GM13976 (cell line): ENCODE data around the gene UBR3.
"Not testable (repeated sequence)": the region's sequence is repeated elsewhere in the genome, so short reads cannot be mapped to it uniquely, and the experiment has no call there.

ENCODE experiments used
- DNase-seq: peaks from one replicate; pipeline ENCODE4 v3.0.0; 2012; ENCODE audit warnings: low spot score
- in situ Hi-C: fragments of 300-500 bp; cut with MboI; formaldehyde crosslinking; loops from one replicate; pipeline ENCODE4 v1.12.0; 2022; ENCODE audit warnings: low sequenced_read_pairs, mixed read lengths, inconsistent platforms; ENCODE audit not compliant: unreplicated experiment
- TF ChIP-seq, protein P1 (sequence below): IDR thresholded peaks from 2 replicates; pipeline ENCODE4 v1.5.1; 2012; ENCODE audit warnings: borderline replicate concordance, mild to moderate bottlenecking; ENCODE audit not compliant: insufficient read depth; ENCODE audit errors: extremely low read depth, missing control alignments, control extremely low read depth

UBR3 gene

DNA sequence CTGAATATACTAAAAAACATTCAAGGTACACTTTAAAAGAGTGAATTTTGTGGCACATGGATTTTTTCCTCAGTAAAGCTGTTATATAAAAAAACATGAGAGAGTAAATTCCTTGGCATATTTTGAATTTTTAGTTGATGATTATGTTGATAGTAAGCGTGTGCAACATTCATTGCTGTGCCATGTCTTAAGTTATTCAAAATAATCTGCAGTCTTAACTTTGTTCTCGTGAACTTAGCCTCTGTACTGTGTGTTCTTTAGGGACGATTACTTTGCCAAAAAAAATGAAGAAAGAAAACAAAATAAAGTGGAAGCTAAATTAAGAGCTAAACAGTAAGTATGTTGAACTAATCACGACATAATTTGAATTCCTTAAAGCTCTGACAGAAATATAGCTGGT lies 19.0 kb upstream of the UBR3 start:
- DNase-seq, result no peak
- TF ChIP-seq, protein P1, sequence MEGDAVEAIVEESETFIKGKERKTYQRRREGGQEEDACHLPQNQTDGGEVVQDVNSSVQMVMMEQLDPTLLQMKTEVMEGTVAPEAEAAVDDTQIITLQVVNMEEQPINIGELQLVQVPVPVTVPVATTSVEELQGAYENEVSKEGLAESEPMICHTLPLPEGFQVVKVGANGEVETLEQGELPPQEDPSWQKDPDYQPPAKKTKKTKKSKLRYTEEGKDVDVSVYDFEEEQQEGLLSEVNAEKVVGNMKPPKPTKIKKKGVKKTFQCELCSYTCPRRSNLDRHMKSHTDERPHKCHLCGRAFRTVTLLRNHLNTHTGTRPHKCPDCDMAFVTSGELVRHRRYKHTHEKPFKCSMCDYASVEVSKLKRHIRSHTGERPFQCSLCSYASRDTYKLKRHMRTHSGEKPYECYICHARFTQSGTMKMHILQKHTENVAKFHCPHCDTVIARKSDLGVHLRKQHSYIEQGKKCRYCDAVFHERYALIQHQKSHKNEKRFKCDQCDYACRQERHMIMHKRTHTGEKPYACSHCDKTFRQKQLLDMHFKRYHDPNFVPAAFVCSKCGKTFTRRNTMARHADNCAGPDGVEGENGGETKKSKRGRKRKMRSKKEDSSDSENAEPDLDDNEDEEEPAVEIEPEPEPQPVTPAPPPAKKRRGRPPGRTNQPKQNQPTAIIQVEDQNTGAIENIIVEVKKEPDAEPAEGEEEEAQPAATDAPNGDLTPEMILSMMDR, result no peak
- in situ Hi-C loops, result no loop called here

DNA sequence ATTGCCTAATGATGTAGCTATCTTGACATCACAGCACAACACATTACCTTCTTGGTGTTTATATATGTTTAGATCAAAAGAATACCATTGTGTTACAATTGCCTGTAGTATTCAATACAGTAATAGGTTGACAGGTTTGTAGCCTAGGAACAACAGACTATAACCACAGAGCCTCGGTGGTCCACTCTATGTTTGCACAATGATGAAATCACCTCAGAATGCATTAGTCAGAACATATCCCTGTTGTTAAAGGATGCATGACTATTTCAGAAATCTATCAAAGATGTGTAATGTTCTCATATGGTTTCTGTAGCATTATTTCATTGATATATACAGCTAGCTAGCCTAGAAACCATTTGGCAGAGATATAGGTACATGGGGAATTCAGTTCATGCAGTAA lies 11.4 kb upstream of the UBR3 start:
- TF ChIP-seq, protein P1, result no peak
- in situ Hi-C loops, result no loop called here
- no peak for DNase-seq

DNA sequence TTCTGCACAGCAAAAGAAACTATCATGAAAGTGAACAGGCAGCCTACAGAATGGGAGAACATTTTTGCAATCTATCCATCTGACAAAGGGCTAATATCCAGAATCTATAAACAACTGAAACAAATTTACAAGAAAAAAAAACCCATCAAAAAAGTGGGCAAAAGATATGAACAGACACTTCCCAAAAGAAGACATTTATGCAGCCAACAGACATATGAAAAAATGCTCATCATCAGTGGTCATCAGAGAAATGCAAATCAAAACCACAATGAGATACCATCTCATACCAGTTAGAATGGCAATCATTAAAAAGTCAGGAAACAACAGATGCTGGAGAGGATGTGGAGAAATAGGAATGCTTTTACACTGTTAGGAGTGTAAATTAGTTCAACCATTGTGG lies 10.3 kb upstream of the UBR3 start:
- in situ Hi-C loops, DNase-seq: not testable (repeated sequence)

- DNase-seq, in situ Hi-C loops: not testable (repeated sequence)
Observed at GRCh38 chr2:169817369-169817768, 9.9 kb upstream of the UBR3 start.

GRCh38 chr2:169818241-169818640 lies 9.0 kb upstream of the UBR3 start:
- no peak for DNase-seq
- in situ Hi-C loops, result no loop called here
- TF ChIP-seq, protein P1, result no peak

DNA sequence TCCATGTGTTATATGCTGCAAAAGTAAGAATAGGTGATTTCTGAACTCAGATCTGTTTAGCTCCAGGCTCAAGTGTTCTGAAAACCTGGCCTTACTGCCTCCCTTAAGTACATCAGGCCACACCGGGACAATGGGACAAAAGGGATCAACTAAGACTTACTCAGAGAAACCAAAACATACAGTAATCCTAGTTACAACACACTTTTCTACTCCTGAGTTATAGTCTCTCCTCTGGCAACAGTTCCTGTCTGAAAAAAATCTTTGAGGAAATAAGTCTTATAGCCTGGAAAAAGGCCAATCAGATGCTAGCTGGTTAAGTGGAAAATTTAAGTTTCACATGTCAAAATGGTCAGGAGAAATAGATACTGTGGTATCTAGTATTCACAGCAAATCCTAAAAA lies 8.1 kb upstream of the UBR3 start:
- DNase-seq, result no peak
- in situ Hi-C loops, result no loop called here
- TF ChIP-seq, protein P1, result no peak

- DNase-seq, result not testable (repeated sequence)
- in situ Hi-C loops, result loop anchor here (10.0 kb wide), 1 partner anchor 105 kb away; no protein-coding TSS in a partner anchor
Observed at GRCh38 chr2:169820101-169820500, 7.2 kb upstream of the UBR3 start.

DNA sequence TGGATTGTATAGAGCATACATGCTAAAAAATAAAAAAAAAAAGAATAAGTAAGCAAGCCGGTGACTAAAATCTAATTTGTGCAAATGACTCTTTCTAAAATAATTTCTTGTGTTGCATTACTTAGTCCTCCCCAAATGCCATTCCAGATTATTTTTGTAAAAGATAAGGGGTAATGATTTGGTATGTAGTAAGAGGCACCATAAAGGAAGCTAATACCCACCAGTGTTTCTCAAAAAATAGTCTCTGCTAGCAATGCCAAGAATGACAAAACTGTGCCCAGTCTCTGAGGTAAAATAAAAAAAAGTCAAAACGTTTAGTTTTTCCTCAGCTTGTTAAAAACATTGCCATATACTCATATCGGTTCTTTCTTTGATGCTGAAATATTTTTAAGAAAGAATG lies 5.2 kb upstream of the UBR3 start:
- TF ChIP-seq, protein P1, result no peak
- in situ Hi-C loops, result loop anchor here (10.0 kb wide), 1 partner anchor 103 kb away; no protein-coding TSS in a partner anchor
- DNase-seq, result no peak
